GM13977 (cell line): ENCODE measurements around the gene AKAP1.

ENCODE experiments used
- DNase-seq: peaks from one replicate; pipeline ENCODE4 v3.0.0; 2012; ENCODE audit warnings: low spot score
- CTCF ChIP-seq: IDR thresholded peaks from 2 replicates; pipeline ENCODE4 v1.5.1; 2012; ENCODE audit warnings: mild to moderate bottlenecking, control low read depth; ENCODE audit not compliant: insufficient read depth; ENCODE audit errors: extremely low read depth, missing control alignments
- in situ Hi-C: fragments of 300-500 bp; cut with MboI; formaldehyde crosslinking; loops from one replicate; pipeline ENCODE4 v1.12.0; 2022; ENCODE audit warnings: low sequenced_read_pairs, low pct_unique_long_range_greater_than_20kb, mixed read lengths, inconsistent platforms; ENCODE audit not compliant: unreplicated experiment

Gene AKAP1

GRCh38 chr17:57073626-57074025, 11.4 kb upstream of the AKAP1 start:
- in situ Hi-C loops, result no loop called here
- TF ChIP-seq CTCF, result no peak
- DNase-seq, result no peak

- DNase-seq, result no peak
- in situ Hi-C loops, result no loop called here
- no peak for TF ChIP-seq CTCF
These were observed 9.9 kb upstream of the AKAP1 start for GRCh38 chr17:57075193-57075592.

GRCh38 chr17:57075785-57076184, 9.3 kb upstream of the AKAP1 start:
- TF ChIP-seq CTCF, result no peak
- in situ Hi-C loops, result no loop called here
- DNase-seq, result no peak

- DNase-seq, result no peak
- in situ Hi-C loops, result no loop called here
- no peak for TF ChIP-seq CTCF
These were observed 8.0 kb upstream of the AKAP1 start for GRCh38 chr17:57077000-57077399.

GRCh38 chr17:57078274-57078673, 6.8 kb upstream of the AKAP1 start:
- in situ Hi-C loops, result no loop called here
- no peak for TF ChIP-seq CTCF
- DNase-seq, result no peak

- no peak for TF ChIP-seq CTCF
- in situ Hi-C loops, result no loop called here
- peak; percentile 53 for DNase-seq
These were observed 4.3 kb upstream of the AKAP1 start for GRCh38 chr17:57080718-57081117.

- no peak for TF ChIP-seq CTCF
- in situ Hi-C loops, result no loop called here
- DNase-seq, result no peak
These were observed 2.6 kb upstream of the AKAP1 start for GRCh38 chr17:57082441-57082840.
